ENCODE measurements around the gene CPEB4. TPM values are rescaled to one million over a fixed set of nuclear protein-coding genes. Genes with fewer than 3 reads are reported as not detected.
A peak's percentile ranks its signal among the peaks of the same experiment; 100 is the strongest.

CPEB4 gene
- total and polyA plus RNA-seq, 10 of the 15 experiments (the other 5 are each of a cell fraction or from before 2014, with no cell fraction given): 6.9 to 33.1 (median 20.4) TPM

DNA sequence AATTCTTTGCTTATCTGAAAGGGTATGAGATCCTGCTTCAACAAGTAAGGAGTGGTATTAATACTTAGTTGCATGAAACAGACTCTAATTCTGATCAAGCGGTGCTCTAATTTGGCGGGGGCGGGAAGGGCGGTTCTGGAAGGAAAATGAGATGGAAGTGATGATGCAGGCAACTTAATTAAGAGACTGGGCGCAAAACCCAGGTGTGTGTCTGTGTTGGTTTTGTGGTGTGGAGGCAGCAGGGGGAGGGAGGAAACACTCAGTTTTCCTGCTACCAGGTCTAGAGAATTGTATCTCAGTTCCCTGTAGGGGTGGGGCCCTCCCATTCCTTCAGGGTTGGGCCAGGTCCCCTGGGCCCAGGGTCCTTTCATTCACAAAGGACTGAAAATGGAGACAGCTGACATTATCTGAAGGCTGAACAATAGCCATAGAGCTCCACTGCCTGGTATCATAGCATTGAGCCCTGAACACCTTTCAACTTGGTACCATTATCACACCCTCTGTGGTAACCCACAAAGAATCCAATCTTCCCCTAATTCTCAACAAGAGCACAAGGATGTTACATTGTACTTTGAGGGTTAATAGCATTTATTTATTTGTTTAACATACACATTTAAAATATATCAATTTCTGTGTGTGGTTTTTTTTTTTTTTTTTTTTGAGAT lies 83.7 kb downstream of the CPEB4 start:
- FAIRE-seq: no peak
- TF ChIP-seq RAD21 (IDR thresholded peaks at IDR 0.05; ENCODE audit: insufficient read depth, low read depth, low read length) (no peak), KAT2A (conservative IDR thresholded peaks at IDR 0.05; ENCODE audit: control insufficient read depth, low read depth, low read length) (no peak), IKZF1 (conservative IDR thresholded peaks at IDR 0.05) (no peak), CBX5 (IDR thresholded peaks at IDR 0.05; ENCODE audit: low read depth) (no peak), MEF2B (IDR thresholded peaks at IDR 0.05; ENCODE audit: partially characterized antibody, poor library complexity, severe bottlenecking) (peak; percentile 15), NRF1 (conservative IDR thresholded peaks at IDR 0.05; ENCODE audit: low read depth, low read length) (no peak)
- TF ChIP-seq, protein P1, sequence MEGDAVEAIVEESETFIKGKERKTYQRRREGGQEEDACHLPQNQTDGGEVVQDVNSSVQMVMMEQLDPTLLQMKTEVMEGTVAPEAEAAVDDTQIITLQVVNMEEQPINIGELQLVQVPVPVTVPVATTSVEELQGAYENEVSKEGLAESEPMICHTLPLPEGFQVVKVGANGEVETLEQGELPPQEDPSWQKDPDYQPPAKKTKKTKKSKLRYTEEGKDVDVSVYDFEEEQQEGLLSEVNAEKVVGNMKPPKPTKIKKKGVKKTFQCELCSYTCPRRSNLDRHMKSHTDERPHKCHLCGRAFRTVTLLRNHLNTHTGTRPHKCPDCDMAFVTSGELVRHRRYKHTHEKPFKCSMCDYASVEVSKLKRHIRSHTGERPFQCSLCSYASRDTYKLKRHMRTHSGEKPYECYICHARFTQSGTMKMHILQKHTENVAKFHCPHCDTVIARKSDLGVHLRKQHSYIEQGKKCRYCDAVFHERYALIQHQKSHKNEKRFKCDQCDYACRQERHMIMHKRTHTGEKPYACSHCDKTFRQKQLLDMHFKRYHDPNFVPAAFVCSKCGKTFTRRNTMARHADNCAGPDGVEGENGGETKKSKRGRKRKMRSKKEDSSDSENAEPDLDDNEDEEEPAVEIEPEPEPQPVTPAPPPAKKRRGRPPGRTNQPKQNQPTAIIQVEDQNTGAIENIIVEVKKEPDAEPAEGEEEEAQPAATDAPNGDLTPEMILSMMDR (IDR thresholded peaks at IDR 0.05 in 2 of 3, conservative IDR thresholded peaks at IDR 0.05 in 1 of 3; ENCODE audit: control insufficient read depth in 2 of 3, extremely low read depth in 1 of 3, insufficient read depth in 1 of 3, low read depth in 3 of 3, low read length in 3 of 3): peak in 1 of 3 experiments; percentile 22; a peak in 1 of 6 replicates
- TF ChIP-seq, protein P2, sequence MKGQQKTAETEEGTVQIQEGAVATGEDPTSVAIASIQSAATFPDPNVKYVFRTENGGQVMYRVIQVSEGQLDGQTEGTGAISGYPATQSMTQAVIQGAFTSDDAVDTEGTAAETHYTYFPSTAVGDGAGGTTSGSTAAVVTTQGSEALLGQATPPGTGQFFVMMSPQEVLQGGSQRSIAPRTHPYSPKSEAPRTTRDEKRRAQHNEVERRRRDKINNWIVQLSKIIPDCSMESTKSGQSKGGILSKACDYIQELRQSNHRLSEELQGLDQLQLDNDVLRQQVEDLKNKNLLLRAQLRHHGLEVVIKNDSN (IDR thresholded peaks at IDR 0.05; ENCODE audit: borderline replicate concordance, extremely low read length, insufficient read depth, low read depth, low read length): no peak

More for the DNA sequence above, 83.7 kb downstream of the CPEB4 start:
- RAD21 ChIA-PET (ENCODE audit: unreplicated experiment): interaction anchor here (1.1 to 5.6 kb wide), 9 partner anchors 46 to 355 kb away, joined by 3 to 90 read pairs (median 6); partner anchors contain the start of gene BOD1
- Histone ChIP-seq H4K20me1 (ENCODE audit: control insufficient read depth, insufficient read depth) (no peaks in the 10 kb centered on the region), H3K79me2 (ENCODE audit: control insufficient read depth, insufficient read depth, low read length) (no peaks in the 10 kb centered on the region), H3K9me3 (replicated peaks; ENCODE audit: control insufficient read depth, insufficient read depth, low read length) (no peaks in the 10 kb centered on the region), H3K27ac (ENCODE audit: control insufficient read depth, insufficient read depth) (no peak overlapping the region), H3K4me3 (no peak overlapping the region), H3K9ac (ENCODE audit: control insufficient read depth, insufficient read depth, low read length) (no peak overlapping the region), H3K27me3 (replicated peaks in 1 of 2; ENCODE audit: control insufficient read depth in 2 of 2, insufficient read depth in 2 of 2, low read length in 1 of 2) (no peaks in the 10 kb centered on the region), H3K4me2 (ENCODE audit: control insufficient read depth, insufficient read depth) (no peak overlapping the region), H2AFZ (ENCODE audit: control insufficient read depth, low read depth, low read length) (no peak overlapping the region), H3K4me1 (ENCODE audit: control insufficient read depth, insufficient read depth, low read length) (peaks cover 12% of the 10 kb centered on the region), H3K36me3 (ENCODE audit: control insufficient read depth in 2 of 2, insufficient read depth in 2 of 2, low read length in 1 of 2) (no peaks in the 10 kb centered on the region)
- WGBS (ENCODE audit: insufficient coverage, insufficient replicate concordance, low lambda C conversion rate, missing lambda C conversion rate): 84% methylated on average over 5 of the region's 5 CpGs
- POLR2A ChIA-PET: no interaction called here
- SMC1A ChIA-PET (ENCODE audit: uncharacterized antibody, unreplicated experiment): interaction anchor here (0.6 to 8.5 kb wide), 11 partner anchors 9 to 351 kb away, joined by 3 to 171 read pairs (median 7); partner anchors contain the start of gene BOD1
- in situ Hi-C loops (cut with MboI) (no loop called here), intact Hi-C loops (cut with micrococcal nuclease; ENCODE audit: unreplicated experiment) (loop anchor here (5.0 to 10.0 kb wide), 4 partner anchors 150 to 677 kb away; no protein-coding TSS in a partner anchor)
- no TSS peak for BruUV-seq (replicated peaks)
- ATAC-seq (peak; percentile 10; the same call in 1 of the 3 replicates), DNase-seq (ENCODE audit: low read depth, low spot score) (no peak)
- CTCF ChIA-PET: interaction anchor here (1.0 to 6.8 kb wide), 17 partner anchors 9 to 349 kb away, joined by 3 to 242 read pairs (median 5); partner anchors contain the start of gene BOD1
